ENCODE data around the gene PPP5C.

GRCh38 chr19:46347985-46348384 lies 1.1 kb downstream of the PPP5C start:
- TF ChIP-seq CTCF (IDR thresholded peaks at IDR 0.05) (no peak), POLR2A (IDR thresholded peaks at IDR 0.05) (no peak), EP300 (IDR thresholded peaks at IDR 0.05) (no peak)
